ENCODE data around the gene ADAMTS15. TPM values are rescaled to one million over a fixed set of nuclear protein-coding genes. Genes with fewer than 3 reads are reported as not detected.
A peak's percentile ranks its signal among the peaks of the same experiment; 100 is the strongest.

Gene ADAMTS15
- total and polyA plus RNA-seq, 10 of the 15 experiments (the other 5 are each of a cell fraction or from before 2014, with no cell fraction given): not detected

DNA sequence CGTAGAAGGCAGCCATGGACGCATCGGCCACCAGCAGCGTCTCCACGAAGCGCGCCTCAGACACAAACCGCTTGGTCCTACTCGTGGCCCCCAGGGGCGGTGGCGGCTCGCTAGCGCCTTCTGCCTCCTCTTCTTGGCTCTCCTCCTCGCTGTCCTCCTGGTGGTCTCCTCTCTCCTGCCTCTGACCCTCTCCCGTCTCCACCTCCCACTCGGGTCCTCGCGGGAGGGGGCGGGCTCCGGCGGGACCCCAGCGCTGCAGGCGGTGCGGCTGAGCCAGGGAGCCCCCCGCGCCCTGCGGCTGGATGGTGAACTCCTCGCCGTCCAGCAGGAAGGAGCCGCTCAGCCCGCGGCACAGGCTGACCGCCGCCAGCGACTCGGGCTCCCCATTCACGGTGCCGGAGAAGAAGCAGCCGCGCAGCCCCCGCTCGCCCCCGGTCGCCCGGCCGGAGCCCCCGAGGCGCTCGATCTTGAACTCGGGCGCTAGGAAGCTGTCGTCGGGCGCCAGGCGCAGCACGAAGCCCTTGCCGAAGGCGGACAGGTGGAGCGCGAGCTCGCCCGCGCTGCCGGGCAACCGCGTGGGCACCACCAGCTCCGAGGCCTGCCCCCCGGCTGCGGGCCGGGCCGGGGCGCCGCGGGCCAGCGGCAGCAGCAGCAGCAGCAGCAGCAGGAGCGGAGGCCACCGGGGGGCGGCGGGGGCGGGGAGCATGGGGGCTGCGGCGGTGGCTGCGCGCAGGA is 20.7 kb upstream of the ADAMTS15 start:
- no peak overlapping the region for H3K4me2 ChIP-seq (ENCODE audit: control insufficient read depth, insufficient read depth)
- H3K9me3 ChIP-seq (replicated peaks; ENCODE audit: control insufficient read depth, insufficient read depth, low read length): no peaks in the 10 kb centered on the region
- peak; percentile 86 for TF ChIP-seq SUZ12 (IDR thresholded peaks at IDR 0.05; ENCODE audit: unreplicated experiment)
- TF ChIP-seq, protein P1, sequence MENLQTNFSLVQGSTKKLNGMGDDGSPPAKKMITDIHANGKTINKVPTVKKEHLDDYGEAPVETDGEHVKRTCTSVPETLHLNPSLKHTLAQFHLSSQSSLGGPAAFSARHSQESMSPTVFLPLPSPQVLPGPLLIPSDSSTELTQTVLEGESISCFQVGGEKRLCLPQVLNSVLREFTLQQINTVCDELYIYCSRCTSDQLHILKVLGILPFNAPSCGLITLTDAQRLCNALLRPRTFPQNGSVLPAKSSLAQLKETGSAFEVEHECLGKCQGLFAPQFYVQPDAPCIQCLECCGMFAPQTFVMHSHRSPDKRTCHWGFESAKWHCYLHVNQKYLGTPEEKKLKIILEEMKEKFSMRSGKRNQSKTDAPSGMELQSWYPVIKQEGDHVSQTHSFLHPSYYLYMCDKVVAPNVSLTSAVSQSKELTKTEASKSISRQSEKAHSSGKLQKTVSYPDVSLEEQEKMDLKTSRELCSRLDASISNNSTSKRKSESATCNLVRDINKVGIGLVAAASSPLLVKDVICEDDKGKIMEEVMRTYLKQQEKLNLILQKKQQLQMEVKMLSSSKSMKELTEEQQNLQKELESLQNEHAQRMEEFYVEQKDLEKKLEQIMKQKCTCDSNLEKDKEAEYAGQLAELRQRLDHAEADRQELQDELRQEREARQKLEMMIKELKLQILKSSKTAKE (IDR thresholded peaks at IDR 0.05; ENCODE audit: low read depth, poor library complexity, severe bottlenecking): no peak
- intact Hi-C loops (cut with micrococcal nuclease; ENCODE audit: unreplicated experiment) (no loop called here), in situ Hi-C loops (cut with MboI) (loop anchor here (10.0 kb wide), 1 partner anchor 213 kb away; no protein-coding TSS in a partner anchor)
- ATAC-seq (no peak), FAIRE-seq (no peak), DNase-seq (ENCODE audit: low read depth, low spot score) (no peak)
- ChIA-PET POLR2A (no interaction called here), RAD21 (ENCODE audit: unreplicated experiment) (no interaction called here), SMC1A (ENCODE audit: uncharacterized antibody, unreplicated experiment) (no interaction called here), CTCF (no interaction called here)
- H4K20me1 ChIP-seq (ENCODE audit: control insufficient read depth, insufficient read depth): no peaks in the 10 kb centered on the region; the same call in 1 of the 2 replicates
- WGBS (ENCODE audit: insufficient coverage, insufficient replicate concordance, low lambda C conversion rate, missing lambda C conversion rate): 6% methylated on average over 54 of the region's 84 CpGs
- no peak overlapping the region for H3K27ac ChIP-seq (ENCODE audit: control insufficient read depth, insufficient read depth)
- H3K4me1 ChIP-seq (ENCODE audit: control insufficient read depth, insufficient read depth, low read length): no peaks in the 10 kb centered on the region
- H3K79me2 ChIP-seq (ENCODE audit: control insufficient read depth, insufficient read depth, low read length): no peaks in the 10 kb centered on the region
- peaks cover 15% of the 10 kb centered on the region in 2 experiments for H3K27me3 ChIP-seq (replicated peaks in 1 of 2; ENCODE audit: control insufficient read depth in 2 of 2, insufficient read depth in 2 of 2, low read length in 1 of 2)
- H2AFZ ChIP-seq (ENCODE audit: control insufficient read depth, low read depth, low read length): no peak overlapping the region
- H3K36me3 ChIP-seq (ENCODE audit: control insufficient read depth in 2 of 2, insufficient read depth in 2 of 2, low read length in 1 of 2): no peaks in the 10 kb centered on the region
- H3K9ac ChIP-seq (ENCODE audit: control insufficient read depth, insufficient read depth, low read length): no peak overlapping the region
- H3K4me3 ChIP-seq: no peak overlapping the region
- BruUV-seq (replicated peaks): no TSS peak
